Loucy (cell line): ENCODE results near the gene PRRC2B.

Experiments
- CTCF ChIP-seq: fragments of 200-600 bp; sonication (generic); conservative IDR thresholded peaks from 2 replicates; pipeline ENCODE4 v1.5.1; 2014; ENCODE audit warnings: mild to moderate bottlenecking, antibody characterized with exemption, low read length
- EZH2phosphoT487 ChIP-seq: fragments of 200-600 bp; IDR thresholded peaks from 2 replicates; pipeline ENCODE4 v1.6.1; 2018; ENCODE audit warnings: antibody characterized with exemption, mild to moderate bottlenecking, moderate library complexity, borderline replicate concordance

DNA sequence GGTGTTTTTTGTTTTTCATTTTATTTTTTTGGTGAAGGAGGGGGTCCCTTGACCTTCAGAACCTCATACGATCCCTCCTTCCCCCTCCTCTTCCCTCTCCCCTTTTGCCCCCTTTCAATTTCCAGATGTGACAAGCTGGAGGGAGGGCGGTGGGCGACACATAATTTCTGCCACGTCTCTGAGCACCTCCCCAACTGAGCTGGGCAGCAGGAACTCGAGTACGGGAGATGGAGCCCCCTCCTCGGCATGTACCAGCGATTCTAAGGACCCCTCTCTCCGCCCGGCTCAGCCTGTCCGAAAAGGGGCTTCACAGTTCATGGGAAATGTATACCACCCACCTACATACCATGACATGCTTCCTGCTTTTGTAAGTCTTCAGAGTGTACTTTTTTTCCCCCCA lies 52.4 kb downstream of the PRRC2B start:
- TF ChIP-seq CTCF (no peak), EZH2phosphoT487 (no peak)
